SK-N-MC (cell line): ENCODE results near the gene GPC5.
"Not testable (repeated sequence)": the region's sequence is repeated elsewhere in the genome, so short reads cannot be mapped to it uniquely, and the experiment has no call there.

Experiments used
- EZH2 ChIP-seq: fragments of 200-600 bp; sonication (generic); IDR thresholded peaks from one replicate; pipeline ENCODE4 v1.6.1; 2017; ENCODE audit warnings: antibody characterized with exemption
- POLR2AphosphoS5 ChIP-seq: IDR thresholded peaks from 2 replicates; pipeline ENCODE4 v1.6.1; 2012; ENCODE audit warnings: mild to moderate bottlenecking, low read depth, low read length, borderline replicate concordance

GRCh38 chr13:91898986-91899385 lies 500.6 kb downstream of the GPC5 start:
- TF ChIP-seq POLR2AphosphoS5, EZH2: not testable (repeated sequence)
